CD14-positive monocyte (primary cell): ENCODE measurements around the gene GGA1. TPM values are rescaled to one million over a fixed set of nuclear protein-coding genes. Genes with fewer than 3 reads are reported as not detected.

Source experiments
- DNase-seq, 3 donors: peaks; one replicate each; pipeline ENCODE4 v3.0.0-alpha.2; 2011 to 2022
- H2AFZ ChIP-seq: 2 replicates; pipeline ENCODE4 v1.6.0; 2012; ENCODE audit warnings: mild to moderate bottlenecking, low read depth, low read length, inconsistent platforms; ENCODE audit not compliant: insufficient read depth, poor library complexity, severe bottlenecking
- H3K27ac ChIP-seq, 2 donors: 1 replicate in 1 of 2; 2 replicates in 1 of 2; pipeline ENCODE4 v1.5.1; 2012 to 2013; ENCODE audit warnings: low read length in 2 of 2, control low read depth in 1 of 2, inconsistent platforms in 1 of 2, low read depth in 1 of 2, mild to moderate bottlenecking in 1 of 2
- H3K27me3 ChIP-seq, 2 donors: one replicate each; pipeline versions ENCODE4 v1.6.0 to v1.6.1; 2011 to 2013; ENCODE audit warnings: low read length in 2 of 2; ENCODE audit not compliant: control insufficient read depth in 2 of 2, insufficient read depth in 2 of 2
- H3K36me3 ChIP-seq, 2 donors: replicated peaks in 1 of 2; 1 replicate in 1 of 2; 2 replicates in 1 of 2; pipeline versions ENCODE4 v1.5.1 to v1.6.1; 2012 to 2013; ENCODE audit warnings: low read length in 2 of 2, control low read depth in 1 of 2, inconsistent platforms in 1 of 2, mild to moderate bottlenecking in 1 of 2; ENCODE audit not compliant: insufficient read depth in 2 of 2, control insufficient read depth in 1 of 2
- H3K4me1 ChIP-seq, 2 donors: 1 replicate in 1 of 2; 2 replicates in 1 of 2; pipeline versions ENCODE4 v1.5.1 to v1.6.1; 2012 to 2013; ENCODE audit warnings: low read length in 2 of 2, control low read depth in 1 of 2, inconsistent platforms in 1 of 2, mild to moderate bottlenecking in 1 of 2, moderate library complexity in 1 of 2; ENCODE audit not compliant: insufficient read depth in 2 of 2, control insufficient read depth in 1 of 2
- H3K4me2 ChIP-seq: replicated peaks from 2 replicates; pipeline ENCODE3; 2012; ENCODE audit warnings: low read length, moderate library complexity, mild to moderate bottlenecking; ENCODE audit not compliant: poor library complexity, severe bottlenecking; ENCODE audit errors: extremely low read depth
- H3K4me3 ChIP-seq, 3 experiments: fragments of 200-600 bp in 1 of 3; sonication (generic) in 1 of 3; replicated peaks in 1 of 3; 1 replicate in 2 of 3; 2 replicates in 1 of 3; pipeline ENCODE4 v1.5.1; 2011 to 2013; ENCODE audit warnings: low read length in 3 of 3, mild to moderate bottlenecking in 3 of 3, control low read depth in 2 of 3, low read depth in 2 of 3, inconsistent platforms in 1 of 3, moderate library complexity in 1 of 3
- H3K79me2 ChIP-seq: 2 replicates; pipeline ENCODE4 v1.6.0; 2012; ENCODE audit warnings: mild to moderate bottlenecking, control low read depth, inconsistent platforms, low read length, moderate library complexity; ENCODE audit not compliant: insufficient read depth
- H3K9ac ChIP-seq: 2 replicates; pipeline ENCODE4 v1.6.0; 2017; ENCODE audit warnings: low read length, mild to moderate bottlenecking; ENCODE audit not compliant: insufficient read depth, poor library complexity, severe bottlenecking
- H3K9me3 ChIP-seq, 2 donors: replicated peaks in 1 of 2; 1 replicate in 1 of 2; 2 replicates in 1 of 2; pipeline versions ENCODE4 v1.5.1 to v1.6.1; 2012 to 2013; ENCODE audit warnings: low read length in 2 of 2, control low read depth in 1 of 2; ENCODE audit not compliant: control insufficient read depth in 1 of 2, insufficient read depth in 1 of 2
- H4K20me1 ChIP-seq: 2 replicates; pipeline ENCODE4 v1.6.0; 2012; ENCODE audit warnings: mild to moderate bottlenecking, low read length, control low read depth, moderate library complexity; ENCODE audit not compliant: insufficient read depth
- H3K27ac Mint-ChIP-seq, 7 donors: one replicate each; pipeline ENCODE4 v1.8.0; 2020; ENCODE audit warnings: mild to moderate bottlenecking in 7 of 7, mixed read lengths in 7 of 7, moderate library complexity in 6 of 7, inconsistent platforms in 2 of 7
- H3K27me3 Mint-ChIP-seq, 3 donors: one replicate each; pipeline ENCODE4 v1.8.0; 2021 to 2022; ENCODE audit warnings: low read depth in 3 of 3, mild to moderate bottlenecking in 3 of 3, mixed read lengths in 3 of 3, moderate library complexity in 3 of 3, inconsistent platforms in 1 of 3
- H3K36me3 Mint-ChIP-seq, 2 donors: one replicate each; pipeline ENCODE4 v1.8.0; 2020; ENCODE audit warnings: mixed read lengths in 2 of 2, inconsistent platforms in 1 of 2, mild to moderate bottlenecking in 1 of 2
- H3K4me1 Mint-ChIP-seq: one replicate; pipeline ENCODE4 v1.8.0; 2020; ENCODE audit warnings: mild to moderate bottlenecking, mixed read lengths
- H3K4me3 Mint-ChIP-seq, 2 donors: one replicate each; pipeline ENCODE4 v1.8.0; 2020; ENCODE audit warnings: mild to moderate bottlenecking in 2 of 2, mixed read lengths in 2 of 2, moderate library complexity in 1 of 2
- H3K9me3 Mint-ChIP-seq, 7 donors: one replicate each; pipeline ENCODE4 v1.8.0; 2020 to 2022; ENCODE audit warnings: mixed read lengths in 7 of 7, mild to moderate bottlenecking in 6 of 7, moderate library complexity in 6 of 7, inconsistent platforms in 2 of 7
- CTCF ChIP-seq: fragments of 200-600 bp; IDR thresholded peaks from one replicate; pipeline ENCODE4 v1.8.0; 2022; ENCODE audit warnings: antibody characterized with exemption, mild to moderate bottlenecking
- WGBS: methylation state at CpG from one replicate; pipeline ENCODE4 v1.1.5; 2013; ENCODE audit warnings: missing lambda C conversion rate; ENCODE audit not compliant: insufficient coverage; 5-methylcytosine and 5-hydroxymethylcytosine counted together
- intact Hi-C, 2 donors: fragments of 100-400 bp; cut with micrococcal nuclease; formaldehyde crosslinking; loops; one replicate each; pipeline versions ENCODE4 v1.15.0 to v1.15.1; 2023
- polyA plus RNA-seq, 3 donors: library from polyadenylated mRNA; depleted of rRNA in 1 of 3; unstranded in 2 of 3; stranded (reverse) in 1 of 3; fragments of 300-500 nt in 2 of 3; fragments of >200 nt in 1 of 3; fragmentation: Illumina TruSeq in 2 of 3; gene quantifications; 1 replicate in 2 of 3; 2 replicates in 1 of 3; pipeline ENCODE4 v1.2.3, GENCODE V29; 2012 to 2021

GGA1 gene
- polyA plus RNA-seq, 3 donors = 19.8 to 91.0 (median 24.8) TPM

GRCh38 chr22:37677493-37677974 lies 68.9 kb downstream of the GGA1 start:
- Histone ChIP-seq H3K27ac (peak overlapping the region; percentile 80 to 91), H2AFZ (peak overlapping the region; percentile 65), H3K4me1 (peaks cover 67 to 72% of the 10 kb centered on the region in 2 donors), H3K4me2 (peak overlapping the region; percentile 100), H3K79me2 (peaks cover 55% of the 10 kb centered on the region), H3K27me3 (no peaks in the 10 kb centered on the region), H3K36me3 (peaks cover 18 to 22% of the 10 kb centered on the region in 2 donors), H3K4me3 (peak overlapping the region; percentile 62 to 98 (median 76)), H3K9me3 (no peaks in the 10 kb centered on the region), H4K20me1 (peaks cover 52% of the 10 kb centered on the region), H3K9ac (peak overlapping the region; percentile 88)
- Mint-ChIP-seq H3K36me3 (peaks cover 13 to 33% of the 10 kb centered on the region in 2 donors), H3K27me3 (no peaks in the 10 kb centered on the region), H3K27ac (peak overlapping the region; percentile 91 to 99 (median 95)), H3K4me3 (peak overlapping the region; percentile 78 to 96), H3K9me3 (no peaks in the 10 kb centered on the region), H3K4me1 (peaks cover 47% of the 10 kb centered on the region)
- no peak for DNase-seq
- intact Hi-C loops = loop anchor here in 1 of 2 donors (2.0 to 10.0 kb wide), 4 partner anchors 19 to 167 kb away; partner anchors contain the start of genes ANKRD54, EIF3L, GGA1 and PDXP
- no peak for TF ChIP-seq CTCF
- WGBS = 68% methylated on average over 7 of the region's 15 CpGs

GRCh38 chr22:37678372-37678771 lies 69.7 kb downstream of the GGA1 start:
- no peak overlapping the region for H3K4me3 ChIP-seq
- Mint-ChIP-seq H3K27me3 (no peaks in the 10 kb centered on the region), H3K4me1 (peaks cover 39% of the 10 kb centered on the region), H3K9me3 (no peaks in the 10 kb centered on the region), H3K27ac (peak overlapping the region; percentile 76 to 92 (median 87)), H3K36me3 (peaks cover 13 to 33% of the 10 kb centered on the region in 2 donors), H3K4me3 (no peak overlapping the region)
- peak overlapping the region; percentile 26 to 43 for H3K27ac ChIP-seq
- no peaks in the 10 kb centered on the region for H3K9me3 ChIP-seq
- intact Hi-C loops = loop anchor here in 1 of 2 donors (10.0 kb wide), 2 partner anchors 66 to 166 kb away; partner anchors contain the start of genes ANKRD54 and EIF3L
- peaks cover 60 to 64% of the 10 kb centered on the region in 2 donors for H3K4me1 ChIP-seq
- no peak overlapping the region for H2AFZ ChIP-seq
- no peaks in the 10 kb centered on the region for H3K27me3 ChIP-seq
- peaks cover 52% of the 10 kb centered on the region for H4K20me1 ChIP-seq
- 76% methylated on average over 5 of the region's 18 CpGs for WGBS
- no peak for TF ChIP-seq CTCF
- no peak for DNase-seq
- peak overlapping the region; percentile 100 for H3K4me2 ChIP-seq
- H3K9ac ChIP-seq = no peak overlapping the region
- H3K36me3 ChIP-seq = peaks cover 18 to 22% of the 10 kb centered on the region in 2 donors
- H3K79me2 ChIP-seq = peaks cover 47% of the 10 kb centered on the region
